Activated CD8-positive, alpha-beta memory T cell treated with anti-CD3 and anti-CD28 coated beads for 24 hours (primary cell): Measurements from ENCODE around the gene CNTN4.
"Not testable (repeated sequence)": the region's sequence is repeated elsewhere in the genome, so short reads cannot be mapped to it uniquely, and the experiment has no call there.

Source experiments
- DNase-seq: peaks from one replicate; pipeline ENCODE4 v3.0.0-alpha.2; 2020

Gene CNTN4

DNA sequence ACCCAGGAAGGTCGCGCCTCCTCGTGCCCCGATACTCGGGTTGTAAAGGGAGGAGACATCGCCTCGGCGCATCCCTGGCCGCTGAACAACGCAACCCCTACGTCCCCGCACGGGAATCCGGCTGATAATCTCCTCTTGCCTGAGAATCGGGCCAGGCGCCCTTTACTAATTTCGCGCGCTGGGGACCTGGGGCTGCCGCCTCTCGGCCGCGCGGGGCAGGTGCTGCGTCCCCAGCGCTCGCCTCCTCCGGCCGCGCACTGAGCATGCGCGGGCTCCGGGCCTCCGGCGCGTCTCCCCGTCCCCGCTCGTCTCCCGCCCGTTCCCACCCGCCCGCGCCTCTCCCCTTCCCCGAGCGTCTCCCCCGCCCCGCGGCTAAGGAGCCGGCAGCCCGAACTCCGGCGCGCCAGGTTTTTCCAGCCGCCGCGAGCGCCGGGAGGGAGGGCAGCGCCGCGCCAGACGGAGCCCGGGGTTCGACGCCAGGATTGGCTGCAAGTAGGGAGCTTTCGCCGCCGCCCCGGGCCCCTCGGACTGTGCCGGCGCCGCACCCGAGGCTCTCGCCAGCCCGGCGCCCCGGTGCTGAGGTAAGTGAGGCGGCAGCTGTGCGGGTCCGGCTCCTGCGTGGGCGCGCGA, at the start of gene CNTN4:
Gene CNTN4 (plus strand): TSS at position 469 of the 630 bp plus-strand sequence.
- peak; percentile 55 for DNase-seq

DNA sequence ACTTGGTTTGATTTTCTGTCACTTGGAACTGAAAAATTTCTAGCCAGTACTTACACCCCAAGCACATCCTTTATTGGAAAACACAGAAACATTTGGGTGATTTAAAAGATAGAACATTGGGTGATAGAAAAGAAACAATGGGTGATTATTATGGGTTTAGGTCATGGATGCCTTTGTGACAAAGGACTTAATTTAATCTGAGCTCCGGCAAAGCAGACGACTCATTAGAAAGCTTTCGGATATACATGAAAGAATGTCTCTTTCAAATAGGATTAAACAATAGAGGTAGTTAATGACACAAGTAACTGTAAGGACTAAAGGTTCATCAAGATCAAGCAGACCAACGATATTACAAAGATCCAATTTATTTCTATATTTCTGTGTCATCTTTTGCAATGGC, 37.3 kb upstream of the CNTN4 start:
- DNase-seq, result no peak

DNA sequence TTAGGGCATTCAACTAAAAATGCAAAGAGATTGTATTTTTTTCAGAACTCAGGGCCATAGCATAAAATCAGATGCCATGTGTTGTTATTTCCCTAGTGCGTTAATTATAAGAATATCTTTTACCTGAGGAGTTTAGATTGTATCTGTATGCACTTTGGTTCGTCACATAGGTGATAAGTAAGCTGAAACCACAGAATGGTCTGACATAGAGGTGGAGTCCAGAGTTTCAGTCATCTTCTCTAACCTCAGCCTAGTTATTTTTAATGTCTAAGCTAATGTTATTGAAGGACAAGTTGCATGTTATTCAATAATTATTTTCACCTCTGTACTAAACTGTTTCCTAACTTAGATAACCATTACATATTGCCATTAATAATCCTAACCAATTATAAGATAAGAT, 27.1 kb upstream of the CNTN4 start:
- DNase-seq, result no peak

DNA sequence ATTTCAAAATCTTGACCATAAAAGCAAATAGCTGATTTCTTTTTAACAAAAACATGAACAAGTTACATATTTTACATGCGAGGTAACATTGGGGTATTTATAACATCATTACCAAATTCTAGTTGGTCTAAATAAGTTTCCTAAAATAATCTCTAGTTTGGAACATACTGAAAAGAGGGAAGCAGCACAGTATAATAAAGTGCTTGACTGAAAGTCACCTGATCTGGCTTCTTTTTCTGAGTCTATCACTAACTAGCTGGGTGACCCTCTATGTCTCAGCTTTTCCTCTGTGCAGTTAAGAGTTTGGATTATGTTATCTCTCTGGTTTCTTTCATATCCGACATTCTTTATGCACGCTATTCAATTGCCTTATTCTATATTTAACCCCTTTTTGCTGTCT, 19.8 kb upstream of the CNTN4 start:
- no peak for DNase-seq

DNA sequence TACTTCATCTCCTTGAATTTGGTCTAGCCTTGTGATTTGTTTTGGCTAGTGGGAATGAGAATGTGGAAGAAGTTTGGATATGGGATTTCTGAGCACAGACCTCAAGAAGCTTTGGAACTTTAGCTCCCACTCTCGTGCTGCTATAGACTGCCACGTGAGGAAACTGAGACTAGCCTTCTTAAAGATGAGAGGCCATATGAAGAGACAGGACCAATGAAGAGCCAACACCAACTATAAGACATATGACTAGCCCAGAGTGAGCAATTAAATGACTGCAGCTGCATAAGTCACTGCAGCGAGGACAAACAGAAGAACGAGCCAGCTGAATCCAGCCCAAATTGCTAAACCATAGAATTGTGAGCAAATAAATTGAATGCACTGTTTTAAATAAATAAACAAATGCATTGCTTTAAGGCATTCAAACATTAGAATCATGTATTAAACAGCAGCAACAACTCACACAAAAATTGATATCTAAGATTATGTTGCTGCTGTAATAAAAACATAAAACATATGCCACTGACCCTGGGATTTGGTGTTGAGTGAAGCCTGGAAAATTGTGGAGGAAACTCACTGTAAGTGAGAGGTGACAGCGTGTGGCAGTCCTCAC, 15.7 kb upstream of the CNTN4 start:
- no peak for DNase-seq

DNA sequence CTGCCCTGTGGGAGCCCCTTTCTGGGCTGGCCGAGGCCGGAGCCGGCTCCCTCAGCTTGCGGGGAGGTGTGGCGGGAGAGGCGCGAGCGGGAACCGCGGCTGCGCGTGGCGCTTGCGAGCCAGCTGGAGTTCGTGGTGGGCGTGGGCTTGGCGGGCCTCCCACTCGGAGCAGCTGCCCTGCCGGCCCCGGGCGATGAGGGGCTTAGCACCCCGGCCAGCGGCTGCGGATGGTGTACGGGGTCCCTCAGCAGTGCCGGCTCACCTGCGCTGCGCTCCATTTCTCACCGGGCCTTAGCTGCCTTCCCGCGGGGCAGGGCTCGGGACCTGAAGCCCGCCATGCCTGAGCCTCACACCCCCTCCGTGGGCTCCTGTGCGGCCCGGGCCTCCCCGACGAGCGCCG, 15.1 kb upstream of the CNTN4 start:
- DNase-seq, result not testable (repeated sequence)

DNA sequence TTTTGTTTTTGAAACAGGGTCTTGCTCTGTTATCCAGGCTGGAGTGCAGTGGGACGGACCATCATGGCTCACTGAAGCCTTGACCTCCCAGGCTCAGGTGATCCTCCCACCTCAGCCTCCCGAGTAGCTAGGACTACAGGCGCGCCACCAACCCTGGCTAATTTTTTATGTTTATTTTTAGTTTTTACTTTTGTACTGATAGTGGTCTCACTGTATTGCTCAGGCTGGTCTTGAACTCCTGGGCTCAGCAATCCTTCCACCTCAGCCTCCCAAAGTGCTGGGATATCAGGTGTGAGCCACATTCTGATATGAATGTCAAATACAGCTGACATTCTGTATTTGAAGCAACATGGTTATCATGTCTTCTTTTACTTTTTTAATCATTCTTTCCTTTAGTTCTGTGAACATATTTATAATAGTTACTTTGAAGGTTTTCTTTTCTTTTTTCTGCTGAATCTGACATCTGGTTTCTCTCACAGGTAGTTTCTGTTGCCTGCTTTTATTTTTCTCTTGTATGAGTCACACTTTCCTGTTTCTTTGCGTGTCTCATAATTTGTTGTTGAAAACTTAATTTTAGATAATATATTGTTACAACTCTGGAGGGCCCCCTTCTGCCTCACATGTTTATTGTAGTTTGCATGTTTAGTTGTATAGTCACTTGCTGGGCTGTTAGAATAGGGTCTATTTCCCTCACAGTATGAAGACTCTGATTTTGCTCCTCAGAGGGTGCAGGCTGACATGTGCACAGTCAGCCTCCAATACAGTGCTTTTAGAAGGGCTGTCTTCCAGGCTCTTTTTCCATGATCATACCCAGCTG, 8.4 kb upstream of the CNTN4 start:
- no peak for DNase-seq

DNA sequence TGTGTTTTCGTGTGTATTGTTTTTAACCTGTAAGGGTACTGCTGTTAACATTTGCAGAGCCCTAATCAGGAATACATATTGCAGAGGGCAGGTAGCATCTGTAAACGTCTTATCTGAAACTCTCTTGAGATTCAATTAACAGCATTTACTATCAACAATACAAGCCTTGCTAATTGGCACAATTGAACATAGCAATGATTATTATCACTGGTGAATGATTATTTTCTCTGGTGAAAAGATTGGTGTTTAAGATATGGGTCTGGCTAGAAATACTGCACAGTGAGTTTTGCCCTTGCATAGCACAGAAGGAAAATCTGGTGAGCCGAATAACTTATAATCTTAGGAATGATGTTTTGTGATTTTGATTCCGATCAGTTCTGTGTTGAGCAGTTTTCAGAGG, 5.9 kb upstream of the CNTN4 start:
- DNase-seq, result no peak

DNA sequence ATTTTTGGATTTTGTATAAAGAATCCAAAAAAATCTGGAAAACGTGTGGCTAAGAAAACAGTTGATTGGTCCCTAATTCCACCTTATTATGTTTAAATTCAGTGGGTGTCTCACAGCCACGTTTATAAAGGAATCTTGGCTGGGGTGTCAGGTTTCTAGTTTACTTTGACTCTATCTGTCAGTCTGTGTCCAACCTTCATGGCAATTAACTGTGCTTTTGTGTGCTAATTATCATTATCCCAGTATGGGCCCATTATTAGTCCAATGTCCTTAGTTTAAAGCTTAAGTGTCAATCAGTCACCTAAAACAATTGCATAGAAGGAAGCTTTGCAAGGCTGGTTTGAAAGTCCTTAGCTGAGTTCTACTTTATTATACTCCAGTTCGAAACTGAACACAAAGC, 3.7 kb upstream of the CNTN4 start:
- DNase-seq, result no peak

DNA sequence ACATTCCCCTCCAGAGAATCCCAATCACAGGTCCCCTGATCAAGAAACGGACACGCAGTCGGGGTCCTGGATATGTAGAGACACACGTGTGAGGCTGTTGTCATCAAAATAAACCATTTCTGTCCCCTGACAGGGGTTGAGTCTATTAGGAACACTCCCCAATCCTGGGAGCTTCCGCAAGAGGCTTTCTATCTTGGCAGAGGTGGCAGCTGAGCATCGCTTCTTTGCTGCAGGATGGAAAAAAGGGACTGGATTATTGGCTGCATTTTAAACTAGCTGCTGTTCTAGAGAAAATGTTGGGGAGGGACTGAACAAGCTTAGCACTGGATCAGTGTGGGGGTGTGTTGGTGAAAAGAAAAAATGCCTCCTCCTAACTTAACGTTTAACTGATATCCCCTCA, 2.5 kb upstream of the CNTN4 start:
- no peak for DNase-seq

DNA sequence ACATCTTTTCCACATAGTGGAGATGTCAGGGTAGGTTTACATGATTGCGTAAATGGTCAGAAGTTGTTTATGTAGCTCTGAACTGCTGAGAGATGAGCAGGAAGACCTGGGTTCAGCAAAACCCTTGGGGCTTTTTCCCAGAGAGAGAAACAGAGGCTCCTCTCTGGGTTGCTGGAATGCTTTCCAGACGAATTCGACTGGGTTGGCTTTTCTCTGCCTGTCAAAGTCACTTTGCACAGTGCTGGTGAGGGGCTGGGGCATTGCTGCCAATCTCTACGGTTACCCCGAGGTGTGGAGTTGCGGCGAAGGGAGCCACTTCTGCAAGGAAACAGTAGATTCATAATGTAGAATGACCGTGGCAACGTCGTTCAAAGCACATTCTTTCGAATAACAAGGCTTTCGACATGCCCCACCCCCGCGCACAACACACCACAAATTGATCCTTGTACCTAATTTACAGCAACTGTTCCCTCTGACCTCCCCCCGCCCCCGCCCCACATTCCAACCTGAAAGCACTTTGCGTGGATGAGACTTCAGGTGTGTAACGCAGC, 950 bp upstream of the CNTN4 start:
- DNase-seq, result no peak

DNA sequence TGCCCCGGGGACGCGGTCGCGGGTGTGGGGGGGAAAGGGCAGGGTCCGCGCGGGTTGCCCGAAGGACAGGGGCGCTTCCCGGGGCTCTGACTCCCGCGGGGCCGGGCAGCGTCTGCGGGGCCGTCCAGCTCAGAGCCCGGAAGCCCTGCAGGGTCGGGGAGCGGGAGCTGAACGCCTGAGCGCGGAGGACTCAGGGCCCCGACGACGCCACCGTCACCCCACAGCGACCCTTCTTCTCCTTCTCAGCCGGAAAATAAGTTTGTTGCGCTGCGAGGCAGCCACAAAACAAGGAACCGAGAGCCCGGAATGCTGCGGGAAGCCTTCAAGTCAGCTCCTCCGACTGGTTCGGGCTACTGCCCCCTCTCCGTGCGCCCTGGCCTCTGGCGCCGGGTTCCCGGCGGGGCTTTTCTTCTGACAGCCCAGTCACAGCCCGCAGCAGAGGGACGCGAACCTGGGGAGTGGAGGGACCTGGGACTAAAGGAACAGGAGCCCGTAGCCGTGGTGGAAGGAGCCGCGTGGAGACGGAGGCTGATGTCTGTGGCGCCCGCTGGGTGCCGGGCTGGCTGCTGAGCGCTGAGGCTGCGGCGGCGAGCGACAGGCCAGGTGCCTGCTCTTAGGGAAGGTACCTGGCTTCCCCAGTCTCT, 484 bp downstream of the CNTN4 start:
- no peak for DNase-seq

DNA sequence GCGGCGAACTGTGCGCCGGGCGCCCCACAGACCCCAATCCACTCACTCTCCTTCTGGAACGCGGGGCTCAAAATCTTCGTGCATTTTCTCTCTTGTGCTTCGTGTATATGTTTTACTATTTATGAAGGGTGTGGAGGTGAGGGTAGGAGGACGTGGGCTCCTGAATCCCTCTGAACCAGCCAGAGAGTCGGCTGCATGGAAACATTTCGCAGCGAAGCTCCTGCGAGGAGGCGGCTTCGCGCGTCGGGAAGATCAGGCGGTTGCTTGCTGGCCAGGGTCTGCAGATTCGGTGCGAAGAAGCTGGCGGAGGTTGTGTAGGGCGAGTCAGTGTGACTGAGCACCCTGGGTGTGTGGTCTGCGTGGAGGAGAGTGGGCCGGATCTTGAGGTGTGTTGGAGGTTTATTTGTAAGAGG, 1.1 kb downstream of the CNTN4 start:
- DNase-seq, result no peak

DNA sequence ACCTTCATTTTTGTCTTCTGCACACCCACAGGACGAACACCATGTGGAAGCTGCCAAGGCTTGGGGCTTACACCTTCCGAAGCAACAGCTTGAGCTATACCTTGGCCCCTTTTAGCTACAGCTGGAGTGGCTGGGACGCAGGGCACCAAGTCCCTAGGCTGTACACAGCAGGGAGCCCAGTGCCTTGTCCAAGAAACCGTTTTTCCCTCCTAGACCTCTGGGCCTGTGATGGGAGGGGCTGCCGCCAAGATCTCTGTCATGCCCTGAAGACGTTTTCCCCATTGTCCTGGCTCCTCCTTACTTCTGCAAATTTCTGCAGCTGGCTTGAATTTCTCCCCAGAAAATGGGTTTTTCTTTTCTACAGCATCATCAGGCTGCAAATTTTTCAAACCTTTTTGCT, 7.8 kb downstream of the CNTN4 start:
- DNase-seq, result no peak

DNA sequence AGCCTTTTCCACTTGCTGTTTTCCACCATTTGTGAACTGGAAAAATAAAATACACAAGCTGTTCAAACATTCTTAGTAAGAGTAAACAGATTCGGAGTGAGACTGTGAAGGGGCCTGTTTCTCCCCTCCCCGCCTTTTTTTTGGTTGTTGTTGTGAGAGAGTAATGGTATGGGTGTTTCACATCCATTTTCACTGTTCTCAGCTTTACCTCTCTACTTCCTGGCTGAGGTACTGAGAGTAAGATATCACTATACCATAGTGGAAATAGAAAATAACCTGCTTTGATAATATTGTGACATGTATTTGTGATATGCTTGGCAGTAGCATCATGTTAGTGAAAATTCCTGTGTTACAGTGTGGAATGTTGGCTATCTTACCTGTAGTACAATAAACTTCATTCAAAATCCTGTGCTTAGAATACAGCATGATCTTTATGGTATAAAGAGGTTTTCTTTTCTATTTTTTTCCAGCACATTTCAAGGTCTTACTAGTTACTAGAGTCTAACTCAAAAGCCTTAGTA, 12.0 kb downstream of the CNTN4 start:
- no peak for DNase-seq

DNA sequence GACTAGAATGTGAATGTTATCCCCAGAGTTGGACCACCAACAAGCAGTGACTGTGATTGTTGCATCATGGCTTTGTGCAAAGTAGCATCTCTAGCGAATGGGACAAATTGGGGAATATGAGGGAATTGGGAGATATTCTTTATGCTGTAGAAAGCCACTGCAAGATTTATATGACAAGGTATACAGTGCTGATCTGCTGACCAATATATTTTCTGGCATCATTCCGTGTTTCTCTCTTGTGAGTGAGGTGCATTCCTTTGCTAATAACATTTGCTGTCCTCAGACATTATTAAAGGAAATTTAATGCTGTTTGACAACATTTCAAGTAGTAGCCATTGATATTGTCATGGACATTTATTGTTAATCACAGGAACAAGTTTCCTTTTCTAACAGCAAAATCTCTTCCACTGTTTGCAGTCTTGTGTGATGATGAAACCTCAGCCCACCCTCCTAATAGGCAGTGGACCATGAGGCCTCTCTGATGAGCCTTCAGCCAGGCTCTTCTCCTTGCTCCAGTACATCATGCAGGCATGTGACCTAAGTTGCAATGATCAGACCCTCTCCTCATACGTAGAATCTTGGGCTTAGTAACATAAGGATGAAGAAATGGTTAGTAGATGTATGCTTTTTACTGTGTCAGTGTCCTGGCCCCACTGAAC, 16.1 kb downstream of the CNTN4 start:
- DNase-seq, result no peak

DNA sequence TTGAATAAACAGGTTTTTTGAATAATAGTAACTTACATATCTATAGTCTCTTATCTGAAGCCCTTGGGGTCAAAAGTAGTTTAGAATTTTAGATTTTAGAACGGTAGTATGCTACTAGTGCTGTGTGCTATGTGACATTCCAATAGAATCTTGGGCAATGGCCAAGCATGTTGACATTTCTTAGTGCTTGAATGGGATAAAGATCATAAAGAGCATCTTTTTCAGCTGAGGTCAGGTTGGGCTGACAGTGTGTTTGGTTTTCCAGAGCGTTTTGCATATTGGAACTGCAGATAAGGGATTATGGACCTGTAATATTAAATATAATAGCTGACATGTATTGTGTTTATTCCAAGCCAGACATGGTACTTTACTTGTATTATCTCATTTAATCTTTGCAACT, 32.1 kb downstream of the CNTN4 start:
- no peak for DNase-seq

DNA sequence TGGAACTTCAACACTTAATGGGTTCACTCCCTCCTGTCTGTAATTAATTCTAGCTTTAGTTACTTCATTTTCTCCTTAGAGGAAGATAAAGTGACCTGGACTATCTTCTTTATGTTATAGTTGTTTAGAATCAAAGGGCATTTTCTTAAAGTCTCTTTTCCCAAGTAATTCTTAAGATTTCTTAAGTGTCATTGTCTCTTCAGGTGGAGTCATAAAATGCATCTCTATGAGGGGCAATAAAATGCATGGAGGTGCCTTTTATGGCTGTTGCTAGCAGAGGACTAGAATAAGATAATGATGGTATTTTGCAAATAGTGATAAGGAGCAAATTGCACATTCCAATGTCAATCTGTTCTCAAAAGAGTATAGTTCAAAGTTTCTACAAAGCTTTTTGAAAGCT, 34.5 kb downstream of the CNTN4 start:
- DNase-seq, result no peak

DNA sequence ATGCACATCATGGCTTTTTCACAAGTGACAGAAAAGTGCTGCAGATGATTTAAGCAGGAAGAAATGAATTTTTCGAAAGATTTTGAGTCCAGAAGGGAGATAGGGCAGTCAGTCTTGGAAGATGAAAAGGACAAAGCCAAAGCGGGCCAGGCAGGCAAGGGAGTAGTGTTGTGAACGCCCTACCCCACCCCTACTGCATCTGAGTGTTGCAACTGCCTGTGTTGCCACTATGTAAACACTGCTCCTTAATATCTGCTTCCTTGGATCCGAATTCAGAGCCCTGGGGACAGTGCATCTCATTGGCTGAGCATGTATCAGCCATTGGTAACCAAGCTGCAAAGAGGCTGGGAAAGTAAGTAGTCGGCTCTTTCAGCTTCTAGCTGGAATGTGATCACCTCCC, 39.0 kb downstream of the CNTN4 start:
- no peak for DNase-seq

DNA sequence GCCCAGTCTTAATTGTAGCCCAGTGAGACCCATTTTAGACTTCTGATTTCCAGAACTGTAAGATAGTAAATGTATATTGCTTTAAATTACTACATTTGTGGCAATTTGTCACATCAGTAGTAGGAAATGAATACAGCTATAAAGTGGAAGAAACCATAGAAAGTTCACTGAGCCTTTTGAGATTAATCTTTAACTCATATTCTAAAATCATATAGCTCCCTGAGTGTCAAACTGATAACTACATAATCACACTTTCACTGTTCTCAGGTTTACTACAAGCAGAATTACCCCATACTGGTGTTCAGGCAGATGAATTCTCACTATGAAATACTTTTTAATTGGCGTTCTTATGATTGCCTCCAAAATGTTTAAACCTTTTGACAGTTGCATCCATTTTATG, 42.8 kb downstream of the CNTN4 start:
- DNase-seq, result no peak

DNA sequence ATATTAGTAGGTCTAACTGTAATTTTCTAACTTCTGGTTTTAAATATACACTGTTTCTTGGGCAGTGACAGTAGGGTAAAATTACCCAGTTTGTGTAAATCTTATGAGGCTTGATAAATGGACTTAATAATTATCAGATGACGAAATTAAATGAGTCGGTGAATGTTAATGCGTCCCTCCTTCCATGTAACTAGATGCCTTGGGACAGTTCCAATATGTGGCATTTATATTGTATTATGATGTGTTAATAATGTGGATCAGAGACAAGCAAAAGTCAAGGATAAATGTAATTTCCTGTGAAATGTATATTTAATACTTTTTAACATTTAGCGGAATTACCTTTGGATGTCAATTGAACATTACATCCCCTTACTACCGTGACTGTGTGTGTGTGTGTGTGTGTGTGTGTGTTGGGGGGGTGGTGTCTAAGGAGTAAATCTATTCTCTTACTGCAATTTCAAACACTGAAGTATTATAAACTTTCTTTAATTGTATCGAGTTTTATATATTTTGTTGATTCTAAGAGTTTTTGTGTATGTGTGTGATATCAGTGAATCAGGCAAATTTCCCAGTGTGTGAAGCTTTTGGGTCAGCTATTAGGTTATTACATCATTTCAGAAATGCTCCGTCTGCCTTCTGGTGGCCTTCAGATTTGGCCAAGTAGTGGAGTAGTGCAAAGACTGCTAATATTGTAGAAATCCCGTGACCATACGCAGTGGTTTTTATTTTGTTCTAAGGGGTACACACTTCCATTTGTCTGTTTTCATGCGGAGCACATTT, 50.1 kb downstream of the CNTN4 start:
- no peak for DNase-seq

DNA sequence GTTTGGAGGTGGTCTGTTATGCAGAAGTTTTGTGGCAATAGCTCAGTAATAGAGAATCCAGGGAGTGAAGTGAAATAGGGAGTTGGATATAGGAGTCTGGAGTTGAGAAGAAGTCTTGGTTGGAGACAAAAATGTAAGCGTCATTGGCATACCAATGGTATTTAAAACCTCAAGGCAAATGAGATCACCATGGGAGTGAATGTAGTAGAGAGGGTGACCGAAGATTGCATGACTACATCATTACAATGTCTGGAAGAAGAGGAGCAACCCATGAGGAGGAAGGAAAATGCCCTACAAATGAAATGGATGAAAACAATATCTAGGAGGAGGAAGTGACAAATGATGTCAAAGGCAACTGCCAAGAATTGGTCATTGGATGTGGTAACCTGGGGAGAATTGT, 54.4 kb downstream of the CNTN4 start:
- no peak for DNase-seq
